Keratinocyte (primary cell): ENCODE results near the gene TOP2A.
A peak's percentile ranks its signal among the peaks of the same experiment; 100 is the strongest.

Experiments
- EZH2 ChIP-seq: IDR thresholded peaks from one replicate; pipeline ENCODE4 v1.6.1; 2012; ENCODE audit warnings: inconsistent platforms, mild to moderate bottlenecking, low read length, moderate library complexity
- TF ChIP-seq, protein P1 (sequence below), 3 experiments: IDR thresholded peaks in 1 of 3; conservative IDR thresholded peaks in 1 of 3; optimal IDR thresholded peaks in 1 of 3; 2 replicates in 2 of 3; 3 replicates in 1 of 3; pipeline versions ENCODE3 to v1.5.1; 2011; ENCODE audit warnings: low read length in 3 of 3, mild to moderate bottlenecking in 3 of 3, moderate library complexity in 2 of 3, control low read depth in 1 of 3, inconsistent platforms in 1 of 3; ENCODE audit not compliant: insufficient read depth in 2 of 3; ENCODE audit errors: extremely low read depth in 1 of 3

- TF ChIP-seq, protein P1, sequence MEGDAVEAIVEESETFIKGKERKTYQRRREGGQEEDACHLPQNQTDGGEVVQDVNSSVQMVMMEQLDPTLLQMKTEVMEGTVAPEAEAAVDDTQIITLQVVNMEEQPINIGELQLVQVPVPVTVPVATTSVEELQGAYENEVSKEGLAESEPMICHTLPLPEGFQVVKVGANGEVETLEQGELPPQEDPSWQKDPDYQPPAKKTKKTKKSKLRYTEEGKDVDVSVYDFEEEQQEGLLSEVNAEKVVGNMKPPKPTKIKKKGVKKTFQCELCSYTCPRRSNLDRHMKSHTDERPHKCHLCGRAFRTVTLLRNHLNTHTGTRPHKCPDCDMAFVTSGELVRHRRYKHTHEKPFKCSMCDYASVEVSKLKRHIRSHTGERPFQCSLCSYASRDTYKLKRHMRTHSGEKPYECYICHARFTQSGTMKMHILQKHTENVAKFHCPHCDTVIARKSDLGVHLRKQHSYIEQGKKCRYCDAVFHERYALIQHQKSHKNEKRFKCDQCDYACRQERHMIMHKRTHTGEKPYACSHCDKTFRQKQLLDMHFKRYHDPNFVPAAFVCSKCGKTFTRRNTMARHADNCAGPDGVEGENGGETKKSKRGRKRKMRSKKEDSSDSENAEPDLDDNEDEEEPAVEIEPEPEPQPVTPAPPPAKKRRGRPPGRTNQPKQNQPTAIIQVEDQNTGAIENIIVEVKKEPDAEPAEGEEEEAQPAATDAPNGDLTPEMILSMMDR (optimal IDR thresholded peaks at IDR 0.05 in 1 of 3, IDR thresholded peaks at IDR 0.05 in 1 of 3, conservative IDR thresholded peaks at IDR 0.05 in 1 of 3; ENCODE audit: extremely low read depth in 1 of 3, insufficient read depth in 2 of 3, low read length in 3 of 3), result peak in 2 of 3 experiments; percentile 29 to 58
- TF ChIP-seq EZH2, result no peak
These were observed 2.3 kb downstream of the TOP2A start for GRCh38 chr17:40415390-40415789.
